Forelimb muscle (tissue), 1 donor: ENCODE data around the gene SPAG9. TPM values are rescaled to one million over a fixed set of nuclear protein-coding genes. Genes with fewer than 3 reads are reported as not detected.
"Not testable (repeated sequence)": the region's sequence is repeated elsewhere in the genome, so short reads cannot be mapped to it uniquely, and the experiment has no call there.

ENCODE experiments used
- DNase-seq: peaks from one replicate; pipeline ENCODE4 v3.0.0-alpha.2; 2013; ENCODE audit warnings: low read depth
- polyA plus RNA-seq: library from polyadenylated mRNA; unstranded; fragments of 120-200 nt; gene quantifications from one replicate; pipeline ENCODE4 v1.2.1, GENCODE V29; 2013; ENCODE audit not compliant: insufficient read length

Gene SPAG9
- polyA plus RNA-seq, 1 donor, result 71.8 TPM

DNA sequence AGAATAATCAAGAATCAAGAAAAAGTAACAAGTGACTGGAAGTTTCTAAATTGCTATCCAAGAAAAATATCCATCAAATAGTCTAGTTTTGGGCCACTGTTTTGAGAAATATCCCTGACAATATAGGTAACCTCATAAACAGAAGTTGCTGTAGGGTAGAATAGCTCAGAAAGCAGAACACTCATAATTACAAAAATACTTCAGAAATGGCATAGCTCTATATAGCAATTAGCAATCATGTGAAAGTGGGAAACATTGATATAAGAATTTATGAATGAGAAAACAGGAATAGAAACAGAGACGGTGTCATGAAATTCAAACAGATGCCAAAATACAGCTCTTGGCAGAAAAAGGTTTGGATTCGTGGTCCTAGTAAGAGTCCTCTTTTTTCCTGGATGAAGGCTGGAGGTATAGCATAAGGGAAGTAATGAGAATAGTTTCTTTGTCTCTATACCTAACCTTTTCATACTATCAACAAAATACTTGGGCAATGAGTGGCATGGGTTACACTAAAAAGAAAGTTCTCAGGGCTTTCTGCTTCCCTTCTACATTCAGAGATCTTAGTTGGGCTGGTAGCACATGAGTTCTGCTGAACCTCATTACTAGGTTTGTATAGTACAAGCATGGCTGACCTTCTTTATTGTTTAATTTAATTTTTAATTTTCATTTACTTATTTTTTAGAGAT lies 33.5 kb downstream of the SPAG9 start:
- DNase-seq, result no peak

DNA sequence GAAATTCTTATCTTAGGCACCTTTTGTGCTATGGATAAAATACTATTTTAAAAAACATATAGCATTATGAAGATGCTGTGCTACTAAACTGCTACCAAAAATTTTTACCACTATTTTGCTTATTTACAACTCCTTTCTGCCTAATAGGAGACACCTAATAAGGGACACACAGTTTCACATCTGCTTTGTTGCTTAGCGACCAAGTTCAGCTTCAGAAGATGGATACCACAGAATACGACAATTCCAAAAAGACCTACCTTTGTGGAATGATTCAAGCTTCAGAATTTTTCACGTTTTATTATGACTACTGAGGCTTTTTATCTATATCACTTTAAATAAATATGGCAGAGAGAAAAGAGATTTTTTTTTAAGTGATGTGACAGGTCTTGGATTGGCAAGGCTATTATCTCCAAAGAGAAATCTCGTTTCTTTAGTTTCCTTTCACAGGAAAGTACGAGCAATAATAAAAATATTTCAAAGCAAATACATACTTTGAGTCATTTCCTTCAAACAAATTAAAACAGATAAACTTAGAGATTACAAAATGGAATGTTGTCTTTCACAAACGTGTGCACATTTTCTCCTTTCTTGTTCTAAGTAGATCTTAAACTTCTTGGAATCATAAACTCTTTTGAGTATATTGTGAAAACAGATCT lies 35.4 kb downstream of the SPAG9 start:
- no peak for DNase-seq

DNA sequence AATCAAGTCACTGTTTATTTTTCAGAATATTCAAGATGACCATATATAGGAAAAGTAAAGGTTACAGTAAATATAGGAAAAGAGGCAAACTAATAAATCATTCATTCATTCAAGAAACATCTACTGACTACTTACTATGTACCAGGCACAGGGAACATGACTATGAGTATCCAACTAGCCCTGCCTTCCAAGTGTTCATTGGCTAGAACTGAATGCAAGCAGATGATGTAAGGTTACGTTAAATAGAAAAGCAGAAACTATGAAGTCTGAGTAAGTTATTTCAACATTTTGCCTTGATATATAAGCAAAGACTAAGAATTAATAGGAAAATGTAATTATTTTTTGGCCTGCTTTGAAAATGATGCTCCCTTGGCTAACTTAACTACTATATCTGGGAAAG lies 36.7 kb downstream of the SPAG9 start:
- no peak for DNase-seq

DNA sequence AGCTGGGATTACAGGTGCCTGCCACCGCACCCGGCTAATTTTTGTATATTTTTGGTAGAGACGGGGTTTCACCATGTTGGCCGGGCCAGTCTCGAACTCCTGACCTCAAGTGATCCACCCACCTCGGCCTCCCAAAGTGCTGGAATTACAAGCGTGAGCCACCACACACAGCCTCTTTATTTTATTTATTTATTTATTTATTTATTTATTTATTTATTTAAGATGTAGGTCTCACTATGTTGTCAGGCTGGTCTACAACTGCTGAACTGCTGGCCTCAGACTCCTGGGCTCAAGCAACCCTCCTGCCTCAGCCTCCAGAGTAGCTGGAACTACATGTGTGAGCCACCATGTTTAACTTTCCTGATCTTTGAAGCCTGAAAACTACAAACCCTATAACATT lies 37.3 kb downstream of the SPAG9 start:
- DNase-seq, result not testable (repeated sequence)

DNA sequence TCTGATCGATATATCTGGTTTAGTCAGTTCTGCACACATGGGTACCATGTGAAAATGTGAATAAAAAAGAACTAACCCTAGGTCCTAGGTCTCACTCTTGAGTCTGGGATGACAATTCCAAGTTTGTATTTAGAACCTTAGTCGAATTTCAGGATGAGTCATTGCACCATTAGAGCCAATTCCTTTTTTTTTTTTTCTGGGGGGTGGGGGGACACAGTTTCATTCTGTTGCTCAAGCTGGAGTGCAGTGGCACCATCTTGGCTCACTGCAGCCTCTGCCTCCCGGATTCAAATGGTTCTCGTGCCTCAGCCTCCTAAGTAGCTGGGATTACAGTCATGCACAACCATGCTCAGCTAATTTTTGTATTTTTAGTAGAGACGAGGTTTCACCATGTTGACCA lies 41.6 kb downstream of the SPAG9 start:
- no peak for DNase-seq

DNA sequence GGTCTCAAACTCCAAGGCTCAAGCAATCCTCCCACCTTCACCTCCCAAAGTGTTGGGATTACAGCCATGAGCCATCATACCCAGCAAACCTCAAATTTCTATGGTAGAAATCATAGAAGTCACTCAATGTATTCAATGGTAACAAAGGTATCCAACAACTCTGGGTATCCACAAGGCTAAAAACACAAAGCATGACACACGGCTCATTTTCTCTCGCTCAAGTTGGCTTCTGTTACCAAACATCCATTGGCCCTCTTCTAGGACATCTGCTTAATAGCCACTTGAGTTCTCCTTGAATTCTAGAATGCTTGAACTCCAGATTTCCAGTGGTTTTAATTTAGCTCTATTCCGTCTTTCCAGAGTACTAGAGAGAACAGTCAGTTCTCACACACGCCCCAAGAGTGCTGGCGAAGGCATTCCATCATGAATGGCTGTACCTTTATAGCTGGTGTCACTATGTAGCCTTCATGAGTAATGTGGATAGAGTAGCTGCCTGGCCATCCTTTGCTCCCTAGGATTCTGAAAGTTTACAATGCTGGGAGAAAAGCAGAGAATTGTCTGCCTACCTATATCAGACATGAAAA lies 42.6 kb downstream of the SPAG9 start:
- no peak for DNase-seq

DNA sequence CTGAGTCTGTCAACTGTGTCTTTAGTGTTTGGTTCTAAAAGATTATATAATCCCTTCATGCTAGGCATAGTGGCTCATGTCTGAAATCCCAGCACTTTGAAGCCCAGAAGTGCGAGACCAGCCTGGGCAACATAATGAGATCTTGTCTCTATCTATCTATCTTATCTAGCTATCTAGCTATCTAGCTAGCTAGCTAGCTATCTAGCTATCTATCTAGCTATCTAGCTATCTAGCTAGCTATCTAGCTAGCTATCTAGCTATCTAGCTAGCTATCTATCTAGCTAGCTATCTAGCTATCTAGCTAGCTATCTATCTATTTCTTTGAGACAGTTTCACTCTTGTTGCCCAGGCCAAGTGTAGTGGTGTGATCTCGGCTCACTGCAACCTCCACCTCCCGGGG lies 43.8 kb downstream of the SPAG9 start:
- DNase-seq, result no peak

DNA sequence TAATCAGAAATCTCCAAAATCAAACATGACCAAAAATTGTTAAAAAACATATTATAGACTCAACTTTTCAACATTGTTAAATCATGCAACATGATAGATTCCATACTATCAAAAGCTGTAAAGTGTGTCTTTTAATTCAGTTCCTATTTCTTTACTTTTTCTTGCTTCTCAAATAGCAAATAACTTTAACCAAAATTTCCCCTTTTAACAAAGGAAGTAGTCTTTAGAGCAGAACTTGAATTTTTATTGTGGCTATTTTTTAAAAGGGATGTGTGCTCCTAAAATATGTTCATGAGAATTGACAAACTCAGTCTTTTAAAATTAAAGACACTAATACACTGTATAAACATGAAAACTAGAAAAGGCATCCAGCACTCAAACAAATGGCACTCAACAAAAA lies 49.1 kb downstream of the SPAG9 start:
- no peak for DNase-seq

DNA sequence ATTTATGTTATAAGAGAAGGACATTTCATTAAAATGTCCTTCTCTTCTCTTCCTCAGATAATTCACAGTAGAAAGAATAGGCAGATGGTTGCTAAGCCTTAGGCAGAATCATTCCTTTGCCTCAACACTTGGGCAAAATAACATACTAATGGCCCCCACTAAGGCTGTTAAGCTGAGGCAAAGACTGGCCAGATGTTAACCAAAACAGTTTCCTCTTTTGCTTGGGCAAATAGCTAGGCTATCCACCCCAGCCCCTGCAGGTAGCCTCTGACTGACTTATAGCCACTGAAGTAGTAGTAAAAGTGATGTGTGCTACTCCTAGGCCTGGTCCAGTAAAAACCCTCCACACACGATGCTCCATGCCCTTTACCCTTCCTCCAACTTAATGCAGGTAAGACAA lies 55.2 kb downstream of the SPAG9 start:
- DNase-seq, result no peak

DNA sequence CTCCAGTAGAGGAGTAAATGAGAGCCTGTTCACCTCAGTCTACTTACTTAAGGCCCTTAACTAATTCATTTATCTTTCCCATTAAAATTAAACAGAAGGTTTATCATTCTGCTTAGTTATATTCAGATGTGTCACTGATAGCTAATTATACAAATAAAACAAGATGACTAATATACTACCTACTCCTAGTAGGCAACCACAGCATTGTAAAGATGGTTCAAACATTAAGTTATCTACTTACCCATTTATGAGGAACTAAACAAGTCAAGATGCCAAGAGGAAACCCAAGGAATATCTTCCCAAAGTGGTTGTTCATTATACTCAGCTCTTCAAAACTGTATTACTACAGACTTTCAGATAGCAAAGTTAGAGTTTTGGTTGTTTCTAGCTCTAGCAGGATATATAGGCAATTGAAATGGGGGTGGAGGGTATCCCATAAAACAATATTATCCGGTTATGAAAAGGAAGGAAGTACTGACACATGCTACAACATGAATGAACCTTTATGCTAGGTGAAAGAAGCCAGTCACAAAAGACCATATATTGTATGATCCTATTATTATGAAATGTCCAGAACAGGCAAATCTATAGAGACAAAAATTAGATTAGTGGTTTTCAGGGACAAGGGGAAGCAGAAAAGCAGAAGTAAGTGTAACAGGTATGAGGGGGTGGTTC lies 56.5 kb downstream of the SPAG9 start:
- DNase-seq, result no peak

DNA sequence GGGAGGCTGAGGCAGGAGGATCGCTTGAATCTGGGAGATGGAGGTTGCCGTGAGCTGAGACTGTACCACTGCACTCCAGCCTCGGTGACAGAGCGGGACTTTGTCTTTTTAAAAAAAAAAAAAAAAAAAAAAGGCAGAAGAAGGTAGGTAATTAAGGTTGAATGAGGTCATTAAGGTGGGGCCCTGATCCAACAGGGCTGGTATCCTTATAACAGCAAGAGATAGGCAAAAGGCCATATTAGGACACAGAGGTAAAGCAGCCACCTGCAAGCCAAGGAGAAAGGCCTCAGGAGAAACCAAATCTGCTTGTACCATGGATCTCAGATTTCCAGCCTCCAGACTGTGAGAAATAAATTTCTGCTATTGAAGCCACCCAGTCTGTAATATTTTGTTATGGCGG lies 60.3 kb downstream of the SPAG9 start:
- DNase-seq, result no peak

DNA sequence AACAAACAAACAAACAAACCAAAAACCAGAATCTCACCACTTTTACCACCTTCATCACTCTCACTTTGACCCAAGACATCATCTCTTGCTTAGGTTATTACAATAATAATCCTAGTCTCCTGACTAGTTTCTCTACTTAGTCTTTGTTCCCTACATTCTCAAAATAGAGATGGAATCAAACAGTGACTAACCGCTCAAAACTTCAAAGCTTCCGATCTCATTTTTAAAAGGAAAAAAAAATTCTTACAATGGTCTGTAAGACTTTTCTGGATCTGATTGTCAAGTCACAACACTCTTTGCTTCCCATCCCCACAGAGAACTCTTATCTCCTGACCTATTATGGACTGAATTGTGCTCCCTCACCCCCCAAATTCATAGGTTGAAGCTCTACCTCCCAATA lies 60.9 kb downstream of the SPAG9 start:
- DNase-seq, result no peak

DNA sequence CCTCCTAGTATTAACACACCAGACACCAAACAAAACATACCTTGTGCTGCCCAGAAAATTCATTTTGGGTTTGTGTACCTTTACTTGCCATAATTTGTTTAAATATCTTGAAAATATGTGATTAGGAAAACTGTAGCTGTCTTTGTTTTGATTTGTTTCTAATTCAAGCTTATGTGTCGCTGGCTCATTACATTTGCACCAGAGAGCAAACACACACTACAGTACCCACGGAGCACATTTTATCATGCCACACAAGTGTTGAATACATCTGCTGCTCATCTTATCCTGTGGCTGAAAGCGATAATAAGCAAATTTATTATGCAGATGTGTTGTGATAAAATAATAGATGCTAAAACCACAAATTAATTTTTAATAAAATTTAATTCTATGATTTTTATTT lies 63.1 kb downstream of the SPAG9 start:
- DNase-seq, result no peak

DNA sequence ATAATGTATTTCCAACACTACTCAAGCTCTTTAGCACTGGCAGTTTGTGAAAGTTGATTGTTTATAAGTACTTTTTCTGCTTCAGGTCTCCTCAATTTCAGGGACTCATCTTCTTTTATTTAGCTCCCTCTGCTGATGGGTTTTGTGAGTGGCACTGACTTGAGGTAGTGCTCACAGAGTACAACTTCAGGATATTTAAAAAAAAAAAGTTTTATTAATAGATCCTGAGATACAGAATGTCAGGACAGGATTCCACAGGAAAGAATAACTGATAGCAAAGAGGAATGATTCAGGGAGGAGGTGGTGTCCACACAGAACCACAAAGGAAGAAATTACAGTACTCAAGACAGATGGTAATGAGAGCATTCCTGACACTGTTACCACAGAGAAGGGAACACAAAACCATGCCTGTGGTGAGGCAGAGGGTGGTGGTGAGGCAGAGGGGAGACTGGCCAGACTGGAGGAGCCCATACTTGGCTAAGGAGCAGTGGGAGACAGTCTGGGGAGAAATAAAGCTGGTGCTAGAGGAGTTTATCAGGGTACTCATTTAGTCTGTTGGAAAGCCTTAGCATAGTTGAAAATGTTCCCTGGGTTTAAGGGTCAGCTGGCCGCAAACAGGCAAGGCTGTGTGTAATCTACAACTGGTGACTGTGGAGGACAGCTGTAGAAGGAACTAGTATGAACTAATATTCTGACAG lies 63.7 kb downstream of the SPAG9 start:
- DNase-seq, result no peak

DNA sequence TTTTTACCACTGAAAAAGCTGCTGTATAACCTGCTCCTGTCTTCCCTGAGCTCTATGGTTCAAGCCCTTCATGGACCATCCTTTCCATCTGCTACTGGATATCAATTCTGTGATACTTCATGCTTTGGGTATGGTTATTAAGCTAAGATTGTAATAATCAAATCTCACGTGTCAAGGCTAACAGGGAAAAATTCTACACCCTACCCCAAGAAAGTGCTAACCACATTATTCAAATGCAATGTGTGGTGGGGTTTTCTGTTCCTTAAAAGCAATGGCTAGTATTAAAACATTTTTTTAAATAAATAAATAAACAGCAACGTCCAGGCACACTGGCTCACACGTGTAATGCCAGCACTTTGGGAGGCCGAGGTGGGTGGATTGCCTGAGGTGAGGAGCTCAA lies 65.9 kb downstream of the SPAG9 start:
- no peak for DNase-seq

DNA sequence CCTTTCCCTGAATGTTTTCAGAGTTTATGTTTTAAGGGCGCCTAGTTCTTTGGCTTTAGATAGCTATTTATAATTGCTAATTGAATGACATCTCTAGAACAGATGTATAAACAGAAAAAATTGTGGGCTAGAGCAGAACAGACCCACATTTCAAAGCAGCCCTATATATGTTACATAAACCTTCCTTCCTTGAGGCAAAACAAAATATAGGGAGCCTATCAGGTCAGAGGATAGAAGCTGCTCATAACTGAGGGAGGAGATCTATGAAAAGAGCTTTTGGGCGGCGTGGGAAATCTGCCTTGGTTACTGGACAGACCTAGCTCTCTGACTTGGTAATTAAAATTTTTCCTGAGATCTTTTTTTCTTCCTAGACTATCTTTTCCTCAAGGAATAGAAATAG lies 68.4 kb downstream of the SPAG9 start:
- no peak for DNase-seq

DNA sequence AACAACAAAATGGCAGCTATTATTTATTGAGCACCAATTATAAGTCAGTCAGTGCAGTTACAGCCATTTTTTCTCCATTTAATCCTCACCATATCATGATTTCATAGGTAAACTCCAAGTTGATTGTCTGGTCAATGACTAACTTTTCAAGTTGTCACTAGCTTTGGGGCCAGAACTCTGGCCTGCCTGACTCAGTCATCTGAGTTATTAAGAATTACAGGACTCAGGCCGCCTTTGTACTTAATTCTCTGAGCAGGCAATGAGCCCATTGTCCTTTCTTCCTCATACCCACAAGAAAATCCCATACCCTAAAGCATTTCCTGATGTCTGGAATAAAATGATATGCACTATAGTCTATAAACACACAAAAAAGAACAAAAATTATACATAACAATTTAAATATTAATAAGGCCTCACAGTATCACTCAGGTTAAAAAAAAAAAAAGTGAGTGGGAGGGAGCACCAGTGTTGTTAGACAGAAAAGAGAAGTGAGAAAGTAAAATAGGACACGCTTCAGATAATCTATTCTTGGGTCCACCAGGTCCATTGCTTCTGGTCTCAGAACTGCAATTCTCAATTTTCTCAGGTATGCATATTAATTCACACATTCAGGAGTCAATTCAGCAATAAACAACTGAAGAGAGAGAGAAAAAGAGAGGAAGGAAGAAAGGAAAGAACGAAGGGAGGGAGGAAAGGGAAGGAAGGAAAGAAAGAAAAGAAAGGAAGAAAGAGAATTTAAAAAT lies 70.2 kb downstream of the SPAG9 start:
- no peak for DNase-seq

DNA sequence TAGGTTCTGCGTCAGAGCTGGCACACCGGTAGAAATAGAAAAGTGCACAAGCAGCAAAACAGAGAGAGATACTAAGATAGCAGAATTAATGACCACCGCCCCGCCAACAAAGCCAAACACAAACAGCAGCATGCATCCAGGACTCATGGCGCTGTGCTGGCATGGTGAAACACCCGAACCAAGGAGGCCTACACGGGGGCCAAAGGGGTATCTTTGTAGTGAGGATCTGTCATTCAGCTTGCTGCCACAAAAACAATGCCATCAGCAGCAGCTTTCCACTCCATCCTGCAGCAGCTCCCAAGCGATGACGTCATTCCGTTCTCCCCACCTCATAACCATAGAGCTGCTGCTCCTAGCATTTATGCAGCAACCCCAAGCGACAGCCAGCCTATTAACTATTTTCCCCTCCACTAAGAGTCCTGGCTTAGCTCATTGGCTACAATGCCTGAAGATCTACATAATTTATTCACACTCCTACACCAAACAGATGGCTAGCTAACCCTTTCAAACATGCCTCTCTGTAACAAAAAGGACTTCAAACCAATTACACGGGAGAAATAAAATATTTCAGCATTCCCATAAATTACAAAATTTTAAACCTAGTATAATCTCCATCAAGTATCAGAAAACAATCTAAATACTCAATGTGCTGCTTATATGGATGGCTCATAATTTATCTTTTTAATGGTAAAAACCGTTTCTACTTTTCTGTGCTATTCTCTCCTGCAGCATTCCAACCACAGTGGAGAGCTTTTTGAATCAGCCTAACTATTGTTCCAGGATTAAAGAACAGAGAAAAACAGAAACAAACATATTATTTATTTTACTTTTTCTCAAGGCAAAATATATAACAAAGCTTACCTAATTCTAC lies 73.9 kb downstream of the SPAG9 start:
- DNase-seq, result peak; percentile 86

DNA sequence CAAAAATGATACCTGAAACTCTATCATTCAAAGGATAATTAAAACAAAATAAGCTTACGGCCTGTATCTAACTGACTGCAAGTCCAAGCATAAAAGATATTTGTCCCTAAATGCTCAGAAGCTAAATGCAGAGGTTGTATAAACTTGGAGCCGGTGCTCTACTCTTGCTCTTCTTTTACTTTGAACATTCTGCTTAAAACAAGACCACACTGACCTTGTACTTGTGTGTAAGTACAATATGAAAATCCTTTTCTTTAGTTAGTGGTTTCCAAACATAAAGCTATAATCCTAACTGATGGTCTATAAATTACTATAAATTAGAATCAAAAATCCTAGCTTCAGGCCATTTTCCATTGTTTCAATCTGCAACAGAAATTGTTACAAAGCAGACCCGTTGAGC lies 74.6 kb downstream of the SPAG9 start:
- no peak for DNase-seq

DNA sequence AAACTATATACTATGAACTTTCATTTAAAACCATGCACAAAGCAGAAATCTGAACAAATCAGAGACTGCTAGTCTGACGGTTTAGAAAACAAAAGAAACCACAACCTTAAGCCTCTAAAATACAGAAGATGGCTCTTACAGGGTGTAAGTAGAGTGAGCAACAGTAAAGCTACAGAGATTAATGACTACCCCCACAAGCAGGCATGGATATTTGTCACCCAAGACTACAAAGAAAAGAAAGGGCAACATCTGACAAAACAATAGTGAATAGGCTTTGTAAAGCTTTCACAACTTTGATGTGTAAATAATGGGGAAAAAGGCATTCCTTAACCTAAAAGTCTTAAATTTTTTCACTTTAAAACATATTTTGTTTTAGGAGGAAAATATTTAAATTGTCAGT lies 75.0 kb downstream of the SPAG9 start:
- DNase-seq, result no peak

DNA sequence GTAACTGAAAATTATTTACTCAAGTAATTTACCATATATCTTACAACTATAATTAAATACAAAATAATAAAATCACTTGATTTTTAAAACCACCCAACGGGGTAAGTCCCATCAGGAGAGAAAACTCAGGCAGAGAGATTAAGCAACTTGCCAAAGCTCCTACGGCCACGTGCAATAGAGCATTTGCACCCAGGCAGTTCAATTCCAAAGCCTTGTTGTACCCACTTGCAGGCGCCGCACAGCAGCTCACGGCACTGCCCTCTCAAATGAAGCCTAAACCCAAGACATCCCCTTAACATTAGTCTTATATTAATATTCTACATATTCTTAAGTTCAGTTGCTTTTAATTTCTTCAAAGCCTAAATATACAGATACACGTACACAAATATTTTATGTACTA lies 75.7 kb downstream of the SPAG9 start:
- no peak for DNase-seq
